GM10847 (cell line): ENCODE data around the gene PGBD5.

Source experiments
- POLR2A ChIP-seq: IDR thresholded peaks from 2 replicates; pipeline ENCODE4 v1.6.1; 2011; ENCODE audit not compliant: insufficient read length; ENCODE audit errors: extremely low read depth

The PGBD5 gene

DNA sequence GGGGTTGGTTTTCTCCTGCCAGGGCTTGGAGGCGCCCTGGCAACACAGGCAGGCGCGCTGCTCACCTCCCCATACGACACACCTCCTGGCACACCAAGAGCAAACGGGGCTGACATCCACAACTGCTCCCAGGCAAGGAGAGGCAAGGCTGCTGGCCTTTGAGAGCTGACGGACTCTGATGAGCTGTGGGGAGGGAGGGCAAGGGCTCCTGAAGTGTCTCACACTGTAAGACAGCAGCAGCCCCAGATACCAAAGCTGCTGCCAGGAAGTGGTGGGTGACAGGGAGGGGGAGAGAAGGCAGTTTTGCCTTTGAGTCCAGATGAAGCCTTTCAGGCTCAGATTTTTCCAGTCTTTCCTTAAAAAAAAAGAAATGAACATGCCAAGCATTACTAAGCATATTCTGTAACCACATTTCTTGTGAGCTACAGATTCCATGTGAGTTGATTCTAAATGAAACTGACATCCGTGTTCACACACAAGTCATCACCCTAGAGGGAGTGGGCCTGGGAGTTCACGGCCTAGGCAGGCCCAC is 24.3 kb downstream of the PGBD5 start:
- no peak for TF ChIP-seq POLR2A

DNA sequence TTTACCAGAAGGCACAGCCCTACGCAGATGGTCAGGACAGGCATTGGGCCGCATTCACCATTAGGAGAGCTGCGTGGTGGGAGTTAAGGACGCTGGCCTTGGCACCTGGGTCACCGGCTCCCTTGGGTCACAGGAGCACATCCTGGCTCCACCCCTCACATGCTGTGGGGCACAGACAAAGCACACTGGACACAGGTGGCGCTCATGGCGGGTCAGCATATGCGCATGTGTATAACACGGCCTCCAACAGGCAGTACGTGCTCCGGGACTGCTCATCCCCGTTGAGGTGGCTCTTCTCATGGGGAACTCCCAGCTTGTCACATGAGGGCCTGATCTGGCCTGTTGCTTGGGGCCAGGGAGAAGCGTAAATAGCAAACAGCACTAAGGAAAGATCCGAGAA is 25.0 kb downstream of the PGBD5 start:
- no peak for TF ChIP-seq POLR2A

DNA sequence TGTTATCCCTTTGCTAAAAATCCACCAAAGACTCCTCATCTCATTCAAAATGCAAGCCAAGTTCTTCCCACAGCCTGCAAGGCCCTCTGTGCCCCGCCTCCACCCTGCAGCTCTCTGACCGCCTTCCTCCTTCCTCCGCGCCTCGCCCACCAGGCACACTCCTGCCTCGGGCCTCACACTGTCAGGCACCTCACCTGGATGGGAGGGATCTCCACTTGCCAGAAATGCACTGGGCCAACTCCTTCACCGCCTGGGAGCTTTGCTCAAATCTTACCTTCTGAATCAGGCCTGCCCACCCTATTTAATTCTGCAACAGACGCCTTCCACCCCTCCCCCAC is 26.2 kb downstream of the PGBD5 start:
- no peak for TF ChIP-seq POLR2A

DNA sequence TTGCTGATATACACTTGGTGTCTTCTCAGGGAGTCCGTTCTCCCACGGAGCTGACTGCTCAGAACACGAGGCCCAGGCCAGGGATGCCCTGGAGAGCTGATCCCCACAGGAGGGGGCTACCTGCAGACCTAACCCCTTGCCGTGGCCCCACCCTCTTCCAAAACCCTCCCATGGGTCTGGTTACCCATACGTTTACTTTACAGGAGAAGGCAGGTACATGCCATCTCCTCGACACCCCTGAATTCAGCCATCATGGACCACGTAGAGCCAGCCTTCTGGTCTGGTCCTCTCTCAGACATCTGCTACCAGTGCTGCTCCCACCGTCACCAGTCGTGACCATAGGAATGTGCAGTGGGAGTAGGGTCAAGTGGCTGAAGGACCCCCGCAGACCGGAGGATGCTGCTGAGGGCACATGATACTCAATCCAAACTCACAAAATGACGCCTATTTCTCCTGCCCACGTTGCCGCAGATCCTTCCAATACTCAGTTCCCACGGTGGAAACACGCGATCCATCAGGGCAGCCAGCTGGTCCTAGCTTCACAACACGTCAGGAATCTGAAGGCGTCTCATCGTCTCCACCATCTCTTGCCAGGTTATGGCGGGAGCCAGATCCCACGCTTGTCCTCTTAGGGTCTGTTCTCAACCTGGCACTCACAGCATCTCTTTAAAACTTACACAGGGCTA is 26.7 kb downstream of the PGBD5 start:
- no peak for TF ChIP-seq POLR2A

DNA sequence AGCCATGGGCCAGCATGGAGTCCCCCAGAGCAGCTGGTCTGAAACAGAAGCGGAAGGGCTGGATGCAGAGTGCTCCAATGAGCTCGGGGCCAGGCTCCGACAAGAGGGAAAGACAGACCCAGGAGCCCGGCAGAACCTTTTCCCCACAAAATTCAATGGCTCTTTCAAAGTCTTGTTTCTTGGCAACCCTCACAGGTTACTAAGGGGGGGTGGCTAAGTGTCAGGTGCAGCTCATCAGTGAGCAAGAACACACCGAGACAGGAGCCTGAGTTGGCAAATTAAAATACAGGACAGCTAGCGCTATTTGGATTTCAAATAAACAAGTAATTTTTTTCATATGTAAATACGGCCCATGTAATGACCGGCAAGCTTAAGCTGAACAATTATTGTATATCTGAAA is 27.3 kb downstream of the PGBD5 start:
- TF ChIP-seq POLR2A: no peak

DNA sequence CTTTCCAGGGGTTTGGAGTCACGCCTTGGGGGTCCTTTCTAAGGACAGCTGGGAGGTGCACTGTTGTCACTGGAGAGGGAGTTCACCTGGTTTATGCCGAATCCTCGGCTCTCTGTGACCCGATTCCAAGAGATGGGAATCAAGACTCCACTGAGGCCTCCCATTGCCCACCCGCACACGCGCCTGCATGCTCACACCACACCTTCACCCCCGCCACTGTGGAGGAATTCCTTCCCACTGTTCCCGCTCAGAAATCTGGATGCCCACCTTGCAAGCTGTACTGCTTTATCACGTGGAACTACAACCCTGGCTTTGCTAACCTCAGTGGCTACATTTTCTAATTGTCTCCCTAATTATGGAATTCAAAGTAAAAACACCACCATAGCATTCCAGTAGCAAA is 29.2 kb downstream of the PGBD5 start:
- TF ChIP-seq POLR2A: no peak

DNA sequence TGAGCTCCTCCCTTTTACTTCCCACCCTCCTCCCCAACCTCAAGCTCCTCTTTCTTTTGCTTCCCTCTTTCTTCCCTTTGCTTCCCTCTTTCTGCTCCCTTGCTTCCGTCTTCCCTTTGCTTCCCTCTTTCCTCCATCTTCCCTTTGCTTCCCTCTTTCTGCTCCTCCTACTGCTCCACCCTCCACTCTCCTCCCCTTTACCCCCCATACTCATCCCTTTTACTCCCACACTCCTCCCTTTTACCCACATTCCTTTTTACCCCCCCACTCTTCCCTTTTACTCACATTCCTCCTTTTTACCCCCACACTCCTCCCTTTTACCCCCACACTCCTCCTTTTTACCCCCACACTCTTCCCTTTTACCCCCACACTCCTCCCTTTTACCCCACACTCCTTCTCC is 30.2 kb downstream of the PGBD5 start:
- no peak for TF ChIP-seq POLR2A

DNA sequence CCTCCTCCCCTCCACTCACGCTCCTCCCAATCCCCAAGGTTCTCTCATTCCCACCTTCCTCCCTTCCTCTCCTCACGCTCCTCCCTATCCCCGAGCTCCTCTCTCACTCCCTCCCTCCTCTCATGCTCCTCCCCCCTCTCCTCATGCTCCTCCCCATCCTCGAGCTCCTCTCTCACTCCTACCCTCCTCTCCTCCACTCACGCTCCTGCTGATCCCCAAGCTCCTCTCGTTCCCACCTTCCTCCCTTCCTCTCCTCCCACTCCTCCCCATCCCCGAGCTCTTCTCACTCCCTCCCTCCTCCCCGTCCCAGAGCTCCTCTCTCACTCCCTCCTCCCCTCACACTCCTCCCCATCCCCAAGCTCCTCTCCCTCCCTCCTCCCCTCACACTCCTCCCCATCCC is 31.4 kb downstream of the PGBD5 start:
- no peak for TF ChIP-seq POLR2A

DNA sequence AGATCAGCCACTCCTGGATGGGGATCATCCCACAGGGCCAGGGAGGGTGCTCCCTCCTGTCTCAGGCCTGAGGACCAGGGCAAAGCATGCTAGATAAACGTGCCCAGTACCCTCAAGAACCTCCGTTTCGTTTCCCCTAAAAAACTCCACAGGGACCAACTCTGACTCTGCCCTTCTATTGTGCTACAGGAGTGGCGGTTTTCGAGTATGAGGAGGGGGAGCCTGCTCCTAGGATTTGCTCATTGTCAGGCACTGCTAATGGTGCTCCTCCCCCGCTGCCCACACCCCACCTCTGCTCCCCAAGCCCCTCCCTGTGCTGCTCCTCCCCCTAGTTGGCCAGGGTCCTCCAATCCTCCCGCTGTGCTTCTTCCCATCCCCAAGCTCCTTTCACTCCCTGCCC is 32.0 kb downstream of the PGBD5 start:
- no peak for TF ChIP-seq POLR2A

DNA sequence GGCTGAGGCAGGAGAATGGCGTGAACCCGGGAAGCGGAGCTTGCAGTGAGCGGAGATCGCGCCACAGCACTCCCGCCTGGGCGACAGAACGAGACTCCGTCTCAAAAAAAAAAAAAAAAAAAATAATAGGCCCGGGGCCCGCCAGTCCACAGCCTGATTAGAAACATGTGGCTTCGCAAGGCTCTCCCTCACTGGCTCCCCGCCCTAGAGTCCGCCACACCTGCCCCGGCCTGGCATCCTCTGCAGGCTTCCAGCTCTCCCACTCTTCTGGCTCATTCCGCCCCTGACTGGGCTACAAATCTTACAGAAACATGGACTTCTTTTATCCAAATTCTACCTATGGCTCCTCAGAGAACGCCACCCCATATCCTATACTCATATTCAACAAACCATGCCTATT is 32.4 kb downstream of the PGBD5 start:
- TF ChIP-seq POLR2A: no peak

DNA sequence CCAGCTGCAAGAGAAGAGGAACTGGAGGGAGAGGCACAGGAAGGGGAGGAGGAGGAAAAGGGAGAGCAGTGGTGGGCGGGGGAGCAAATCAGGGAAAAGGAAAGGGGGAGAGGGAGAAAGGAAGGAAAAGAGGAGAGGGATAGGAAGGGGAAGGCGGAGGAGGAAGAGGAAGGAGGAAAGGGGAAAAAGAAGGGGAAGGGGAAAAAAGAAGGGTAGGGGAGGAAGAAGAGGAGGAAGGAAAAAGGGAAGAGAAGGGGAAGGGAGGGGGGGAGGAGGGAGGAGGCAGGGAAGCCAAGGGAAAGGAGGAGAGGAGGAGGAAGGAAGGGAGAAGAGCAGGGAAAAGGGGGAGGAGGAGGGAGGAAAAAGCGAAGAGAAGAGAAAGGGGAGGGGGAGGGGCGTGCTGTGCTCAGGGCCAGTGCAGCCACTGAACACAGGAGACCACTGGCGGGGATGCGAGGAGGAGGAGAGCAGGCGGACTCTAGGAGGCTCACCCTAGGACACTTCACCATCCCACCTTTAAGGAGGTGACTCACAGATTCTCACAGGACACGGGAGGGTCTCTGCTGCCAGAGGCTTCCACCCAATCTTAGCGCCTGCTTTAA is 33.1 kb downstream of the PGBD5 start:
- TF ChIP-seq POLR2A: no peak

DNA sequence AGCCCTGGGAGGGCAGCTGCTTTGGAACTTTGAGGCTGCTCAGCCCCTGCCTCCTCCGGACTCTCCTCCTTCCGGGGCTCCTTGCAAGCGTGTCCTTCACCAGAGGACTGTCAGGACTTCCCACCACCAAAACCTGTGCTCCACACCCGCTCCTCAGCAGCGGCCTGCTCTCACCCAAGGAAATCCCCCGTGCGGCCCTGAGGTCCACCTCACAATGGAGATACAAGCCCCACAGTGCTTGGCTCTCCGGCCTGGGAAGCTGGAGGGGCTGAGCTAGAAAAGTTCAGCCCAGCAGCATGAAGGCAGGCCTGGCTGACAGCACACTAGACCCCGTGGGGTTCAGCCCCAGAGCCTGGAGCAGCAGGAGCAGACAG is 33.6 kb downstream of the PGBD5 start:
- no peak for TF ChIP-seq POLR2A

DNA sequence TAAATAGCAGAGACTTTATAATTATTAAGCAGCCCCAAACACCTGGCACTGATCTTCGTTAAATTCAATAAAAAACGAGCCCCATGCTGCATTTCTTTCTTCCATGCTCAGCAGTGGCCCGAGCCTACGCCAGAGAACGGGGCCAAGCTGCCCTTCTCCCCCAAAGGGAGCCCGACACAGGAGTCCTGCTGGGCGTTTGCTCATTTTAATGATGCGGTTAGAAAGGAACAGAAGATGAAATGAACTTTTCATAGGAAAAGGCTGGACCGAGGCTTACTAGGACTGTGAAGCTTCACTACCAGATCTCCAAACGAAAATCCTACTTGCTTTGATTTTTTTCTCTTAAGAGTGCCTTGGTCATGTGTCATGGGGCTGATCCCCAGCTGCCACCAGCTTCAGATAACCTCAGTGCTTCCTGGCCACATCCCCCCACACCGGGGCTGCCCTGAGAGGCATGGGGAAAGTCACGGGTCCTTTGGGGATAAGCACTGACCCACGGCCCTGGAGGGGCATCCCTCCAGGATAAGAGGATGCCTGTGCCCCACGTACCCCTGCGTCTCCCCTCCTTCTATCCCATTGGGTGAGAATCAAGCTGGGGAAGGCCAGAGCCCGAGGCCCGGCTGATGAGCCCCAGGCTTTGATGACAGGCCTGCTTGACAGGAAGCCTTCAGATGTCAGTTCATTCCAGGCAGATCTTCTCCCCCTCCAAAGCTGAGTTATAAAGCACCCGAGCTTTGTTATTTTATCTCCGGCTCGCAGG is 34.2 kb downstream of the PGBD5 start:
- TF ChIP-seq POLR2A: no peak

DNA sequence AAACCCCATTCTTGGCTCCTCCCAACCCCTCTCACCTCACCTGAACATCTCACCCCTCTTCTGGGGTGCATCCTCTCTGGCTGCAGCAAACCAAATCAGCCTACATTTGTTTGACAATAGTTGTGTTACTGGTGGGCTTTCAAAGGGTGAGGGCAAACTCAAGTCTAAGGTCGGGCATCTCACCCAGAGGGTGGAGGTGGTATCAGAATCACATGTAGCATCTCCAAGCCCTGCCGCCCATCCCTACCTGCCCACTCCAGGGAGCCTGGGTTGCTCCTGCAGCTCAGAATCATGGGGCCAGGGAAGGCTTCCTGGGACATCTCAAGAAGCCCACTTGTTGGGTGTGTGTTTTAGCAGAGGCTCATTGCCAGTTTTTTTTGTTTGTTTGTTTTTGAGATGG is 35.8 kb downstream of the PGBD5 start:
- TF ChIP-seq POLR2A: no peak

DNA sequence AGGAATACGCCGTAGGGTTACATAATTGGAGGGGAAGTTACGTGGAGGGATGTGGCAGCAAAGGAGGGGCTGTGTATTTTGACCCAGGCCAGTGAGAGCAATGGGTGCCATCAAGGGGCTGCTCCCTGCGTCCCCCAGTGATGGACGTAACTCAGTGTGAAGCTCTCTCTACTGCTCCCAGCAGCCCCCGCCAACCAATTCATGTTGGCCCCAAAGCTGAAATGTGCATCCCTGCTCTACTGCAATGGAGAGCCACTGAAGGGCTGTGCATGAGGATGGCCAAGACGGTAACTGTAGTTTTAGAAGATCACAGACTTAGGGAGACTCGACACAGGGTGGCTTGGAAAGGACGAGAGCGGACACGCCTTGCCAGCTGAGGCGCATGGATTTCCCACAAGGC is 38.3 kb downstream of the PGBD5 start:
- no peak for TF ChIP-seq POLR2A

DNA sequence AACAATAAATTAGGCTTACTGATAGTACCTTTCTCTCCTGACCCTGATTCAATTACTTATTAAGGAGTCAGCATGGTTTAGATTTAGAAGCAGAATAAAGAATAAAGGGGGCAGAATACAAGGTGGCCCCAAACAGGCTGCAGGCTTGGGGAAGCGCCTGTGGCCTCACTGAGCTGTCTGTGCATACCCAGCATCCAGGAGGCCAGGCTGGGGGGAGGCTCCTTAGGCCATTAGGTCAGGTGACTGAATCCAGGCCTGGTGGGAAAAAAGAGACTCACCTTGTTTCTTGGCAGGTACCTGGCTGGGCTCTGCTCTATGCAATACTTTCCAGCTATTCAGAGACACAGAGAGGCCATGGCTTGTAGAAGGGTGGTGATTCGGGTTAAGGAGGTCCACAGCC is 38.8 kb downstream of the PGBD5 start:
- TF ChIP-seq POLR2A: no peak
